SH-SY5Y (cell line): Measurements from ENCODE around the gene PDCD6IP.

Experiments used
- GATA2 ChIP-seq: IDR thresholded peaks from 2 replicates; pipeline ENCODE4 v1.6.1; 2011; ENCODE audit warnings: mild to moderate bottlenecking, low read depth, low read length
- GATA3 ChIP-seq: IDR thresholded peaks from 2 replicates; pipeline ENCODE4 v1.6.1; 2011; ENCODE audit warnings: low read depth, mild to moderate bottlenecking, low read length, moderate library complexity

The PDCD6IP gene

GRCh38 chr3:33789183-33789954 is 9.1 kb upstream of the PDCD6IP start:
- TF ChIP-seq GATA2 (no peak), GATA3 (no peak)

- TF ChIP-seq GATA3 (no peak), GATA2 (no peak)
These were observed 8.3 kb upstream of the PDCD6IP start for GRCh38 chr3:33790091-33790490.

- no peak for TF ChIP-seq GATA2
- no peak for TF ChIP-seq GATA3
These were observed 6.8 kb upstream of the PDCD6IP start for GRCh38 chr3:33791477-33792166.

GRCh38 chr3:33792167-33792892 is 6.1 kb upstream of the PDCD6IP start:
- TF ChIP-seq GATA2 = no peak
- no peak for TF ChIP-seq GATA3

GRCh38 chr3:33795131-33795530 is 3.3 kb upstream of the PDCD6IP start:
- TF ChIP-seq GATA2 (no peak), GATA3 (no peak)

- no peak for TF ChIP-seq GATA3
- no peak for TF ChIP-seq GATA2
These were observed 2.4 kb upstream of the PDCD6IP start for GRCh38 chr3:33795856-33796536.

GRCh38 chr3:33798113-33798417 is 365 bp upstream of the PDCD6IP start:
- no peak for TF ChIP-seq GATA2
- TF ChIP-seq GATA3 = no peak

- TF ChIP-seq GATA3 (no peak), GATA2 (no peak)
These were observed 747 bp downstream of the PDCD6IP start for GRCh38 chr3:33799202-33799551.

- no peak for TF ChIP-seq GATA3
- TF ChIP-seq GATA2 = no peak
These were observed 4.8 kb downstream of the PDCD6IP start for GRCh38 chr3:33803252-33803651.

- no peak for TF ChIP-seq GATA3
- no peak for TF ChIP-seq GATA2
These were observed 5.6 kb downstream of the PDCD6IP start for GRCh38 chr3:33803894-33804526.

GRCh38 chr3:33807191-33807590 is 8.8 kb downstream of the PDCD6IP start:
- TF ChIP-seq GATA3 = no peak

GRCh38 chr3:33808559-33808958 is 10.1 kb downstream of the PDCD6IP start:
- TF ChIP-seq GATA2 = no peak
- no peak for TF ChIP-seq GATA3

GRCh38 chr3:33810545-33810944 is 12.1 kb downstream of the PDCD6IP start:
- TF ChIP-seq GATA3 = no peak
- TF ChIP-seq GATA2 = no peak

- TF ChIP-seq GATA2 (no peak), GATA3 (no peak)
These were observed 23.6 kb downstream of the PDCD6IP start for GRCh38 chr3:33821989-33822388.
